Measurements from ENCODE around the gene FMN2.

GRCh38 chr1:240391660-240392260 lies 300.1 kb downstream of the FMN2 start:
- TF ChIP-seq CTCF (IDR thresholded peaks at IDR 0.05; ENCODE audit: poor library complexity) (no peak), EZH2 (IDR thresholded peaks at IDR 0.05; ENCODE audit: borderline replicate concordance) (no peak), EZH2phosphoT487 (IDR thresholded peaks at IDR 0.05; ENCODE audit: low read depth, severe bottlenecking, unreplicated experiment) (no peak)
